Activated naive CD8-positive, alpha-beta T cell treated with anti-CD3 and anti-CD28 coated beads, Interleukin-2, amount 50 U/mL, for 24 hours (primary cell): Measurements from ENCODE around the gene SDHA.
"Not testable (repeated sequence)": the region's sequence is repeated elsewhere in the genome, so short reads cannot be mapped to it uniquely, and the experiment has no call there.

ENCODE experiments used
- ATAC-seq: fragments of 150-1000 bp; cut with Tn5 transposase; one replicate; pipeline ENCODE4 v1.10.0; 2021
- DNase-seq: peaks from one replicate; pipeline ENCODE4 v3.0.0; 2021
- H3K27ac Mint-ChIP-seq: one replicate; pipeline ENCODE4 v1.8.0; 2021; ENCODE audit warnings: mild to moderate bottlenecking, mixed read lengths
- H3K27me3 Mint-ChIP-seq: one replicate; pipeline ENCODE4 v1.8.0; 2021; ENCODE audit warnings: mixed read lengths
- H3K36me3 Mint-ChIP-seq: one replicate; pipeline ENCODE4 v1.8.0; 2021; ENCODE audit warnings: low read depth, mixed read lengths
- H3K4me1 Mint-ChIP-seq: one replicate; pipeline ENCODE4 v1.8.0; 2021; ENCODE audit warnings: mixed read lengths
- H3K4me3 Mint-ChIP-seq: one replicate; pipeline ENCODE4 v1.8.0; 2021; ENCODE audit warnings: mild to moderate bottlenecking, moderate library complexity, mixed read lengths
- H3K9me3 Mint-ChIP-seq: one replicate; pipeline ENCODE4 v1.8.0; 2021; ENCODE audit warnings: mixed read lengths

SDHA gene

GRCh38 chr5:296954-297353 is 78.8 kb downstream of the SDHA start:
- Mint-ChIP-seq H3K36me3 (peaks cover 16% of the 10 kb centered on the region), H3K4me1 (peaks cover 32% of the 10 kb centered on the region)
- not testable (repeated sequence) for DNase-seq, H3K9me3 Mint-ChIP-seq, H3K27me3 Mint-ChIP-seq, H3K4me3 Mint-ChIP-seq, H3K27ac Mint-ChIP-seq
- peak; percentile 81 for ATAC-seq

GRCh38 chr5:297448-297847 is 79.3 kb downstream of the SDHA start:
- H3K27me3 Mint-ChIP-seq, DNase-seq, H3K4me3 Mint-ChIP-seq, H3K9me3 Mint-ChIP-seq: not testable (repeated sequence)
- peak; percentile 11 for ATAC-seq
- H3K4me1 Mint-ChIP-seq = peaks cover 32% of the 10 kb centered on the region
- peaks cover 13% of the 10 kb centered on the region for H3K36me3 Mint-ChIP-seq
- H3K27ac Mint-ChIP-seq = peak overlapping the region; percentile 68

- not testable (repeated sequence) for H3K27me3 Mint-ChIP-seq, DNase-seq, H3K27ac Mint-ChIP-seq, ATAC-seq, H3K4me3 Mint-ChIP-seq, H3K9me3 Mint-ChIP-seq, H3K36me3 Mint-ChIP-seq
- peaks cover 32% of the 10 kb centered on the region for H3K4me1 Mint-ChIP-seq
These were observed 80.0 kb downstream of the SDHA start for GRCh38 chr5:297991-298736.

- ATAC-seq = no peak
- no peaks in the 10 kb centered on the region for H3K27me3 Mint-ChIP-seq
- H3K9me3 Mint-ChIP-seq = no peaks in the 10 kb centered on the region
- H3K36me3 Mint-ChIP-seq = peaks cover 8% of the 10 kb centered on the region
- peaks cover 32% of the 10 kb centered on the region for H3K4me1 Mint-ChIP-seq
- H3K27ac Mint-ChIP-seq = no peak overlapping the region
- no peak overlapping the region for H3K4me3 Mint-ChIP-seq
- no peak for DNase-seq
These were observed 80.6 kb downstream of the SDHA start for GRCh38 chr5:298737-299125.

GRCh38 chr5:299921-300320 is 81.8 kb downstream of the SDHA start:
- not testable (repeated sequence) for ATAC-seq, H3K36me3 Mint-ChIP-seq, H3K27ac Mint-ChIP-seq, DNase-seq, H3K4me3 Mint-ChIP-seq, H3K27me3 Mint-ChIP-seq, H3K9me3 Mint-ChIP-seq
- H3K4me1 Mint-ChIP-seq = peaks cover 32% of the 10 kb centered on the region

GRCh38 chr5:300691-301435 is 82.7 kb downstream of the SDHA start:
- H3K9me3 Mint-ChIP-seq, H3K36me3 Mint-ChIP-seq, ATAC-seq: not testable (repeated sequence)

GRCh38 chr5:302416-302815 is 84.3 kb downstream of the SDHA start:
- H3K9me3 Mint-ChIP-seq, H3K27me3 Mint-ChIP-seq, H3K36me3 Mint-ChIP-seq, DNase-seq, ATAC-seq, H3K27ac Mint-ChIP-seq, H3K4me3 Mint-ChIP-seq: not testable (repeated sequence)
- peaks cover 14% of the 10 kb centered on the region for H3K4me1 Mint-ChIP-seq

More at GRCh38 chr5:300691-301435, 82.7 kb downstream of the SDHA start:
- H3K4me1 Mint-ChIP-seq = peaks cover 28% of the 10 kb centered on the region
- H3K27ac Mint-ChIP-seq, DNase-seq, H3K4me3 Mint-ChIP-seq, H3K27me3 Mint-ChIP-seq: not testable (repeated sequence)

- H3K9me3 Mint-ChIP-seq = no peaks in the 10 kb centered on the region
- peaks cover 10% of the 10 kb centered on the region for H3K36me3 Mint-ChIP-seq
- no peaks in the 10 kb centered on the region for H3K27me3 Mint-ChIP-seq
- no peak for DNase-seq
- peaks cover 9% of the 10 kb centered on the region for H3K4me1 Mint-ChIP-seq
- no peak overlapping the region for H3K4me3 Mint-ChIP-seq
- no peak overlapping the region for H3K27ac Mint-ChIP-seq
- ATAC-seq = no peak
These were observed 84.8 kb downstream of the SDHA start for GRCh38 chr5:302966-303365.

GRCh38 chr5:303741-304140 is 85.6 kb downstream of the SDHA start:
- peaks cover 10% of the 10 kb centered on the region for H3K36me3 Mint-ChIP-seq
- not testable (repeated sequence) for H3K9me3 Mint-ChIP-seq, H3K27ac Mint-ChIP-seq, H3K4me3 Mint-ChIP-seq, DNase-seq, H3K4me1 Mint-ChIP-seq, ATAC-seq, H3K27me3 Mint-ChIP-seq

GRCh38 chr5:305050-305449 is 86.9 kb downstream of the SDHA start:
- Mint-ChIP-seq H3K9me3 (no peaks in the 10 kb centered on the region), H3K4me3 (no peak overlapping the region), H3K4me1 (peaks cover 9% of the 10 kb centered on the region), H3K27ac (no peak overlapping the region), H3K36me3 (peaks cover 14% of the 10 kb centered on the region), H3K27me3 (no peaks in the 10 kb centered on the region)
- DNase-seq (no peak), ATAC-seq (no peak)

GRCh38 chr5:305459-305858 is 87.3 kb downstream of the SDHA start:
- H3K9me3 Mint-ChIP-seq = no peaks in the 10 kb centered on the region

GRCh38 chr5:306011-306805 is 88.1 kb downstream of the SDHA start:
- no peak overlapping the region for H3K4me3 Mint-ChIP-seq

More at GRCh38 chr5:305459-305858, 87.3 kb downstream of the SDHA start:
- Mint-ChIP-seq H3K27me3 (no peaks in the 10 kb centered on the region), H3K4me1 (peaks cover 9% of the 10 kb centered on the region), H3K4me3 (no peak overlapping the region), H3K36me3 (peaks cover 14% of the 10 kb centered on the region), H3K27ac (no peak overlapping the region)
- ATAC-seq (no peak), DNase-seq (no peak)

More at GRCh38 chr5:306011-306805, 88.1 kb downstream of the SDHA start:
- Mint-ChIP-seq H3K27me3 (no peaks in the 10 kb centered on the region), H3K4me1 (peaks cover 7% of the 10 kb centered on the region), H3K9me3 (no peaks in the 10 kb centered on the region), H3K27ac (no peak overlapping the region), H3K36me3 (peaks cover 14% of the 10 kb centered on the region)
- ATAC-seq = no peak
- no peak for DNase-seq
